Effector memory CD8-positive, alpha-beta T cell (primary cell): ENCODE data around the gene ALX4.

Source experiments
- ATAC-seq: fragments of 150-1000 bp; cut with Tn5 transposase; replicated peaks from 2 replicates; pipeline ENCODE4 v1.10.0; 2021; ENCODE audit warnings: mild to moderate bottlenecking, moderate library complexity
- DNase-seq, 3 experiments: peaks; one replicate each; pipeline ENCODE4 v3.0.0; 2021
- H3K27ac Mint-ChIP-seq, 2 donors: one replicate each; pipeline ENCODE4 v1.8.0; 2022; ENCODE audit warnings: mild to moderate bottlenecking in 2 of 2, mixed read lengths in 2 of 2, moderate library complexity in 2 of 2
- H3K27me3 Mint-ChIP-seq, 2 donors: one replicate each; pipeline ENCODE4 v1.8.0; 2022; ENCODE audit warnings: mixed read lengths in 2 of 2
- H3K36me3 Mint-ChIP-seq: one replicate; pipeline ENCODE4 v1.8.0; 2022; ENCODE audit warnings: mild to moderate bottlenecking, moderate library complexity, mixed read lengths; ENCODE audit not compliant: insufficient read depth
- H3K4me1 Mint-ChIP-seq, 2 donors: one replicate each; pipeline ENCODE4 v1.8.0; 2022; ENCODE audit warnings: low read depth in 2 of 2, mixed read lengths in 2 of 2
- H3K4me3 Mint-ChIP-seq, 2 donors: one replicate each; pipeline ENCODE4 v1.8.0; 2022; ENCODE audit warnings: mild to moderate bottlenecking in 2 of 2, mixed read lengths in 2 of 2, moderate library complexity in 2 of 2
- H3K9me3 Mint-ChIP-seq, 2 donors: one replicate each; pipeline ENCODE4 v1.8.0; 2022; ENCODE audit warnings: mixed read lengths in 2 of 2

ALX4 gene

GRCh38 chr11:44243086-44243485 is 66.9 kb downstream of the ALX4 start:
- ATAC-seq (no peak), DNase-seq (no peak)
- Mint-ChIP-seq H3K36me3 (peaks cover 17% of the 10 kb centered on the region), H3K4me1 (no peaks in the 10 kb centered on the region), H3K27ac (no peak overlapping the region), H3K9me3 (no peaks in the 10 kb centered on the region), H3K4me3 (no peak overlapping the region), H3K27me3 (no peaks in the 10 kb centered on the region)

- no peak overlapping the region for H3K4me3 Mint-ChIP-seq
- DNase-seq, result no peak
- peaks cover 17% of the 10 kb centered on the region for H3K36me3 Mint-ChIP-seq
- no peaks in the 10 kb centered on the region for H3K9me3 Mint-ChIP-seq
- no peak for ATAC-seq
- no peaks in the 10 kb centered on the region for H3K4me1 Mint-ChIP-seq
- no peaks in the 10 kb centered on the region for H3K27me3 Mint-ChIP-seq
- H3K27ac Mint-ChIP-seq, result no peak overlapping the region
These were observed 68.1 kb downstream of the ALX4 start for GRCh38 chr11:44241851-44242250.

GRCh38 chr11:44237156-44237555 is 72.8 kb downstream of the ALX4 start:
- Mint-ChIP-seq H3K27ac (no peak overlapping the region), H3K4me1 (no peaks in the 10 kb centered on the region), H3K36me3 (peaks cover 10% of the 10 kb centered on the region), H3K4me3 (no peak overlapping the region), H3K27me3 (no peaks in the 10 kb centered on the region), H3K9me3 (no peaks in the 10 kb centered on the region)
- DNase-seq (no peak), ATAC-seq (no peak)

GRCh38 chr11:44236296-44236695 is 73.6 kb downstream of the ALX4 start:
- no peaks in the 10 kb centered on the region for H3K4me1 Mint-ChIP-seq
- DNase-seq (no peak), ATAC-seq (no peak)
- peaks cover 10% of the 10 kb centered on the region for H3K36me3 Mint-ChIP-seq
- H3K27me3 Mint-ChIP-seq, result no peaks in the 10 kb centered on the region
- no peaks in the 10 kb centered on the region for H3K9me3 Mint-ChIP-seq
- no peak overlapping the region for H3K4me3 Mint-ChIP-seq
- H3K27ac Mint-ChIP-seq, result no peak overlapping the region

- DNase-seq (no peak), ATAC-seq (no peak)
- H3K36me3 Mint-ChIP-seq, result peaks cover 10% of the 10 kb centered on the region
- H3K27ac Mint-ChIP-seq, result no peak overlapping the region
- no peaks in the 10 kb centered on the region for H3K9me3 Mint-ChIP-seq
- no peaks in the 10 kb centered on the region for H3K27me3 Mint-ChIP-seq
- H3K4me3 Mint-ChIP-seq, result no peak overlapping the region
- H3K4me1 Mint-ChIP-seq, result no peaks in the 10 kb centered on the region
These were observed 74.2 kb downstream of the ALX4 start for GRCh38 chr11:44235765-44236201.

- DNase-seq, result no peak
- Mint-ChIP-seq H3K9me3 (no peaks in the 10 kb centered on the region), H3K27ac (no peak overlapping the region), H3K27me3 (no peaks in the 10 kb centered on the region), H3K4me1 (peaks cover 10 to 11% of the 10 kb centered on the region in 2 donors), H3K36me3 (no peaks in the 10 kb centered on the region), H3K4me3 (no peak overlapping the region)
- no peak for ATAC-seq
These were observed 80.3 kb downstream of the ALX4 start for GRCh38 chr11:44229624-44230023.

- peaks cover 10 to 11% of the 10 kb centered on the region in 2 donors for H3K4me1 Mint-ChIP-seq
- H3K9me3 Mint-ChIP-seq, result no peaks in the 10 kb centered on the region
- no peak for ATAC-seq
These were observed 80.8 kb downstream of the ALX4 start for GRCh38 chr11:44229098-44229497.

GRCh38 chr11:44228379-44228778 is 81.6 kb downstream of the ALX4 start:
- no peak for DNase-seq
- ATAC-seq, result no peak
- H3K36me3 Mint-ChIP-seq, result no peaks in the 10 kb centered on the region
- peaks cover 10 to 11% of the 10 kb centered on the region in 2 donors for H3K4me1 Mint-ChIP-seq
- no peaks in the 10 kb centered on the region for H3K9me3 Mint-ChIP-seq
- no peak overlapping the region for H3K27ac Mint-ChIP-seq
- H3K4me3 Mint-ChIP-seq, result no peak overlapping the region
- H3K27me3 Mint-ChIP-seq, result no peaks in the 10 kb centered on the region

More at GRCh38 chr11:44229098-44229497, 80.8 kb downstream of the ALX4 start:
- Mint-ChIP-seq H3K4me3 (no peak overlapping the region), H3K27me3 (no peaks in the 10 kb centered on the region), H3K36me3 (no peaks in the 10 kb centered on the region), H3K27ac (no peak overlapping the region)
- no peak for DNase-seq

GRCh38 chr11:44226945-44227344 is 83.0 kb downstream of the ALX4 start:
- ATAC-seq (peak; percentile 32), DNase-seq (no peak)
- Mint-ChIP-seq H3K27me3 (no peaks in the 10 kb centered on the region), H3K27ac (peak overlapping the region; percentile 0 to 16), H3K4me3 (no peak overlapping the region), H3K4me1 (peaks cover 10 to 11% of the 10 kb centered on the region in 2 donors), H3K36me3 (no peaks in the 10 kb centered on the region), H3K9me3 (no peaks in the 10 kb centered on the region)

GRCh38 chr11:44226490-44226889 is 83.4 kb downstream of the ALX4 start:
- H3K27me3 Mint-ChIP-seq, result no peaks in the 10 kb centered on the region
- H3K36me3 Mint-ChIP-seq, result peaks cover 2% of the 10 kb centered on the region
- DNase-seq, result no peak
- no peak overlapping the region for H3K27ac Mint-ChIP-seq
- no peak overlapping the region for H3K4me3 Mint-ChIP-seq
- no peak for ATAC-seq
- peaks cover 11 to 13% of the 10 kb centered on the region in 2 donors for H3K4me1 Mint-ChIP-seq
- no peaks in the 10 kb centered on the region for H3K9me3 Mint-ChIP-seq

GRCh38 chr11:44224867-44225501 is 85.0 kb downstream of the ALX4 start:
- H3K4me3 Mint-ChIP-seq, result no peak overlapping the region
- DNase-seq, result no peak
- H3K9me3 Mint-ChIP-seq, result no peaks in the 10 kb centered on the region
- H3K36me3 Mint-ChIP-seq, result peaks cover 3% of the 10 kb centered on the region
- no peaks in the 10 kb centered on the region for H3K27me3 Mint-ChIP-seq
- H3K27ac Mint-ChIP-seq, result no peak overlapping the region
- peaks cover 16% of the 10 kb centered on the region in 2 donors for H3K4me1 Mint-ChIP-seq
- ATAC-seq, result no peak

- Mint-ChIP-seq H3K36me3 (peaks cover 3% of the 10 kb centered on the region), H3K9me3 (no peaks in the 10 kb centered on the region), H3K4me3 (no peak overlapping the region), H3K27me3 (no peaks in the 10 kb centered on the region), H3K27ac (no peak overlapping the region), H3K4me1 (peaks cover 14 to 16% of the 10 kb centered on the region in 2 donors)
- no peak for DNase-seq
- no peak for ATAC-seq
These were observed 86.7 kb downstream of the ALX4 start for GRCh38 chr11:44223238-44223637.

GRCh38 chr11:44221992-44222391 is 87.9 kb downstream of the ALX4 start:
- Mint-ChIP-seq H3K36me3 (peaks cover 6% of the 10 kb centered on the region), H3K4me1 (peaks cover 9 to 14% of the 10 kb centered on the region in 2 donors), H3K9me3 (no peaks in the 10 kb centered on the region), H3K27me3 (no peaks in the 10 kb centered on the region), H3K4me3 (no peak overlapping the region), H3K27ac (no peak overlapping the region)
- DNase-seq (no peak), ATAC-seq (no peak)

GRCh38 chr11:44221456-44221855 is 88.5 kb downstream of the ALX4 start:
- Mint-ChIP-seq H3K36me3 (peaks cover 6% of the 10 kb centered on the region), H3K4me3 (no peak overlapping the region), H3K27me3 (no peaks in the 10 kb centered on the region), H3K4me1 (peaks cover 6 to 12% of the 10 kb centered on the region in 2 donors), H3K9me3 (no peaks in the 10 kb centered on the region), H3K27ac (no peak overlapping the region)
- DNase-seq, result no peak
- ATAC-seq, result no peak
